Type B pancreatic cell (in vitro differentiated cells): Measurements from ENCODE around the gene NR0B2. TPM values are rescaled to one million over a fixed set of nuclear protein-coding genes. Genes with fewer than 3 reads are reported as not detected.

Experiments used
- DNase-seq: peaks from one replicate; pipeline ENCODE4 v3.0.0; 2021; ENCODE audit warnings: mixed read lengths; ENCODE audit not compliant: unreplicated experiment; ENCODE audit errors: extremely low spot score
- H3K27ac Mint-ChIP-seq: 2 replicates; pipeline ENCODE4 v1.8.0; 2021; ENCODE audit warnings: mild to moderate bottlenecking, mixed read lengths
- H3K27me3 Mint-ChIP-seq: 2 replicates; pipeline ENCODE4 v1.8.0; 2021; ENCODE audit warnings: mixed read lengths
- H3K36me3 Mint-ChIP-seq: 2 replicates; pipeline ENCODE4 v1.8.0; 2021; ENCODE audit warnings: mixed read lengths
- H3K4me1 Mint-ChIP-seq: one replicate; pipeline ENCODE4 v1.8.0; 2021; ENCODE audit warnings: mixed read lengths; ENCODE audit not compliant: unreplicated experiment
- H3K4me3 Mint-ChIP-seq: 2 replicates; pipeline ENCODE4 v1.8.0; 2021; ENCODE audit warnings: mild to moderate bottlenecking, mixed read lengths
- H3K9me3 Mint-ChIP-seq: 2 replicates; pipeline ENCODE4 v1.8.0; 2021; ENCODE audit warnings: mixed read lengths
- CTCF ChIP-seq: fragments of 200-600 bp; sonication (generic); conservative IDR thresholded peaks from 2 replicates; pipeline ENCODE4 v1.5.0; 2021; ENCODE audit warnings: antibody characterized with exemption, mild to moderate bottlenecking
- total RNA-seq: library from RNA; stranded (reverse); gene quantifications from 2 replicates; pipeline ENCODE4 v1.2.1, GENCODE V29; 2021; ENCODE audit warnings: low replicate concordance

Gene NR0B2
- total RNA-seq, 1 donor from 2014 or later: 7.2 TPM

GRCh38 chr1:26923711-26924110, 9.9 kb upstream of the NR0B2 start:
- Mint-ChIP-seq H3K27me3 (no peaks in the 10 kb centered on the region), H3K27ac (no peak overlapping the region)
- no peak for TF ChIP-seq CTCF

GRCh38 chr1:26922901-26923300, 9.1 kb upstream of the NR0B2 start:
- peak overlapping the region; percentile 72 for H3K27ac Mint-ChIP-seq
- peaks cover 19% of the 10 kb centered on the region for H3K36me3 Mint-ChIP-seq
- no peaks in the 10 kb centered on the region for H3K27me3 Mint-ChIP-seq
- DNase-seq: no peak
- H3K4me3 Mint-ChIP-seq: peak overlapping the region; percentile 93
- no peak for TF ChIP-seq CTCF
- peaks cover 26% of the 10 kb centered on the region for H3K4me1 Mint-ChIP-seq
- H3K9me3 Mint-ChIP-seq: no peaks in the 10 kb centered on the region

More at GRCh38 chr1:26923711-26924110, 9.9 kb upstream of the NR0B2 start:
- Mint-ChIP-seq H3K4me3 (peak overlapping the region; percentile 93), H3K36me3 (peaks cover 27% of the 10 kb centered on the region), H3K9me3 (no peaks in the 10 kb centered on the region), H3K4me1 (peaks cover 26% of the 10 kb centered on the region)
- no peak for DNase-seq

GRCh38 chr1:26922431-26922729, 8.6 kb upstream of the NR0B2 start:
- Mint-ChIP-seq H3K27me3 (no peaks in the 10 kb centered on the region), H3K4me3 (peak overlapping the region; percentile 93), H3K4me1 (peaks cover 26% of the 10 kb centered on the region), H3K27ac (peak overlapping the region; percentile 72), H3K9me3 (no peaks in the 10 kb centered on the region), H3K36me3 (peaks cover 18% of the 10 kb centered on the region)
- no peak for DNase-seq
- no peak for TF ChIP-seq CTCF

- peaks cover 26% of the 10 kb centered on the region for H3K4me1 Mint-ChIP-seq
- H3K27ac Mint-ChIP-seq: peak within 1 kb of the TSS; percentile 92
- DNase-seq: peak; percentile 97
- H3K27me3 Mint-ChIP-seq: no peaks in the 10 kb centered on the region
- H3K36me3 Mint-ChIP-seq: peaks cover 15% of the 10 kb centered on the region
- H3K9me3 Mint-ChIP-seq: no peaks in the 10 kb centered on the region
- no peak for TF ChIP-seq CTCF
- peak within 1 kb of the TSS; percentile 93 for H3K4me3 Mint-ChIP-seq
Observed at GRCh38 chr1:26921540-26922430, 8.0 kb upstream of the NR0B2 start, which contains the start of gene NUDC. Gene NUDC (plus strand): TSS chr1:26921743. CDS start chr1:26921849, 106 bp downstream.

GRCh38 chr1:26921126-26921539, 7.4 kb upstream of the NR0B2 start:
- DNase-seq: no peak
- Mint-ChIP-seq H3K4me1 (peaks cover 26% of the 10 kb centered on the region), H3K27ac (peak overlapping the region; percentile 92), H3K9me3 (no peaks in the 10 kb centered on the region), H3K4me3 (peak overlapping the region; percentile 93), H3K27me3 (no peaks in the 10 kb centered on the region), H3K36me3 (peaks cover 12% of the 10 kb centered on the region)
- no peak for TF ChIP-seq CTCF
